ENCODE results near the gene ARHGEF25.

DNA sequence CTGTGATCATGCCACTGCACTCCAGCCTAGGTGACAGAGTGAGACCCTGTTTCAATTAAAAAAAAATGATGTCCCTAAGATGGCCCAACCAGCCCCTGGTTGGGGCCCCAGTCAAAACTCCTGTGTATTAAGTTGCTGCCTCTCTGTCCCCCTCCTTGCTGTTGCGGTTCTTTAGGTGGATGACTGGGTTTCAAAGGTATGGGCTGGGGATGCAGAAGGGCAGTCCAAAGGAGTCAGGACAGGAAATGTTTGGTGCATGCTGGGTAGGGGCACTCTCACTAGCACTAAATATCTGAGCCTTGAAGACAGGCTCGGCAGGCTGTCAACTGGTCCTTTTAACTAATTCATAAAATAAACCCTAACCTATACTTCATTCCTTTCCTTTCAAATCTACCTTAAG lies 32.2 kb upstream of the ARHGEF25 start:
- TF ChIP-seq CTCF (IDR thresholded peaks at IDR 0.05) (no peak), POLR2A (IDR thresholded peaks at IDR 0.05) (no peak), POLR2AphosphoS5 (IDR thresholded peaks at IDR 0.05) (no peak)

Data from upper lobe of left lung (tissue), 4 donors.